Measurements from ENCODE around the gene MEAF6.

GRCh38 chr1:37487619-37487984, 27.0 kb downstream of the MEAF6 start:
- no peak for TF ChIP-seq CTCF (IDR thresholded peaks at IDR 0.05; ENCODE audit: insufficient read depth, low read length)
- no peak for TF ChIP-seq REST (IDR thresholded peaks at IDR 0.05; ENCODE audit: insufficient replicate concordance, low read depth)
- TF ChIP-seq POLR2AphosphoS5 (IDR thresholded peaks at IDR 0.05; ENCODE audit: low read depth) = no peak

Data from HL-60 (cell line).